Measurements from ENCODE around the gene MRPS21. TPM values are rescaled to one million over a fixed set of nuclear protein-coding genes. Genes with fewer than 3 reads are reported as not detected.
A peak's percentile ranks its signal among the peaks of the same experiment; 100 is the strongest.

MRPS21 gene
- total RNA-seq, 4 donors from 2014 or later = 31.7 to 41.3 (median 38.7) TPM

- Histone ChIP-seq H3K9me3 (no peaks in the 10 kb centered on the region), H3K4me3 (no peak overlapping the region), H3K36me3 (peaks cover 0 to 31% (median 0%) of the 10 kb centered on the region in 3 donors), H3K27ac (peak overlapping the region; percentile 85 to 95 (median 92)), H3K4me1 (peaks cover 10 to 41% (median 22%) of the 10 kb centered on the region in 3 donors), H3K27me3 (no peaks in the 10 kb centered on the region)
- 57 to 60% methylated on average over 6 of the region's 6 CpGs for WGBS, 2 donors
- no peak for DNase-seq
- intact Hi-C loops (cut with DNase I) = no loop called here
- TF ChIP-seq CTCF (IDR thresholded peaks at IDR 0.05) (peak in 1 of 6 experiments; percentile 11), POLR2A (IDR thresholded peaks at IDR 0.05) (no peak)
Observed at GRCh38 chr1:150280138-150280707, 13.4 kb upstream of the MRPS21 start.

GRCh38 chr1:150281221-150281757 lies 12.4 kb upstream of the MRPS21 start:
- Histone ChIP-seq H3K4me3 (peak overlapping the region; percentile 32 to 69 (median 60)), H3K4me1 (peaks cover 10 to 41% (median 22%) of the 10 kb centered on the region in 3 donors), H3K27ac (peak overlapping the region; percentile 85 to 95 (median 92)), H3K36me3 (peaks cover 0 to 29% (median 0%) of the 10 kb centered on the region in 3 donors), H3K9me3 (no peaks in the 10 kb centered on the region), H3K27me3 (no peaks in the 10 kb centered on the region)
- intact Hi-C loops (cut with DNase I) = no loop called here
- WGBS, 2 donors = 0 to 2% methylated on average over 14 of the region's 15 CpGs
- no peak for TF ChIP-seq POLR2A (IDR thresholded peaks at IDR 0.05)
- peak; percentile 53 to 80 (median 72) for TF ChIP-seq CTCF (IDR thresholded peaks at IDR 0.05)
- no peak for DNase-seq

- intact Hi-C loops (cut with DNase I) = no loop called here
- no peaks in the 10 kb centered on the region for H3K9me3 ChIP-seq
- H3K36me3 ChIP-seq = peaks cover 0 to 29% (median 0%) of the 10 kb centered on the region in 3 donors
- H3K4me1 ChIP-seq = peaks cover 10 to 41% (median 22%) of the 10 kb centered on the region in 3 donors
- H3K27ac ChIP-seq = peak within 1 kb of the TSS; percentile 85 to 95 (median 92)
- peak within 1 kb of the TSS; percentile 32 to 69 (median 60) for H3K4me3 ChIP-seq
- H3K27me3 ChIP-seq = no peaks in the 10 kb centered on the region
- no peak for TF ChIP-seq CTCF (IDR thresholded peaks at IDR 0.05)
- TF ChIP-seq POLR2A (IDR thresholded peaks at IDR 0.05) = peak in 2 of 4 donors; percentile 20 to 58
- peak; percentile 64 for DNase-seq
- WGBS, 2 donors = 1 to 2% methylated on average over 37 to 46 of the region's 46 CpGs
Observed at GRCh38 chr1:150281758-150282557, 11.7 kb upstream of the MRPS21 start, which contains the start of gene CIART. TSS of gene CIART (plus strand) at chr1:150282554. CDS start at chr1:150283268, 714 bp downstream.

- intact Hi-C loops (cut with DNase I) = no loop called here
- DNase-seq = no peak
- TF ChIP-seq CTCF (IDR thresholded peaks at IDR 0.05) (no peak), POLR2A (IDR thresholded peaks at IDR 0.05) (peak in 2 of 4 donors; percentile 15 to 63)
Observed at GRCh38 chr1:150282558-150282958, 11.1 kb upstream of the MRPS21 start.

More at GRCh38 chr1:150282558-150282958, 11.1 kb upstream of the MRPS21 start:
- peak overlapping the region; percentile 32 to 69 (median 60) for H3K4me3 ChIP-seq
- H3K27ac ChIP-seq = peak overlapping the region; percentile 85 to 95 (median 92)
- peaks cover 10 to 41% (median 22%) of the 10 kb centered on the region in 3 donors for H3K4me1 ChIP-seq
- no peaks in the 10 kb centered on the region for H3K9me3 ChIP-seq
- no peaks in the 10 kb centered on the region for H3K27me3 ChIP-seq
- WGBS, 2 donors = 8 to 9% methylated on average over 21 of the region's 21 CpGs
- H3K36me3 ChIP-seq = peaks cover 0 to 33% (median 0%) of the 10 kb centered on the region in 3 donors

All from esophagus squamous epithelium (tissue), 5 donors.